Liver (tissue), 9 donors: ENCODE data around the gene DAGLA. TPM values are rescaled to one million over a fixed set of nuclear protein-coding genes. Genes with fewer than 3 reads are reported as not detected.

ENCODE experiments used
- DNase-seq: peaks from one replicate; pipeline ENCODE4 v3.0.0-alpha.2; 2017; ENCODE audit warnings: low spot score
- H3K27ac ChIP-seq, 2 donors: one replicate each; pipeline ENCODE4 v1.7.0; 2013; ENCODE audit warnings: inconsistent platforms in 2 of 2, low read length in 2 of 2, control low read depth in 1 of 2, low read depth in 1 of 2, mild to moderate bottlenecking in 1 of 2
- H3K27me3 ChIP-seq, 4 donors: one replicate each; pipeline versions ENCODE4 v1.6.1 to v1.7.0; 2013; ENCODE audit warnings: low read length in 3 of 4, inconsistent platforms in 1 of 4, mild to moderate bottlenecking in 1 of 4, moderate library complexity in 1 of 4; ENCODE audit not compliant: control insufficient read depth in 4 of 4, insufficient read depth in 4 of 4
- H3K36me3 ChIP-seq, 4 donors: one replicate each; pipeline versions ENCODE4 v1.6.1 to v1.7.0; 2013; ENCODE audit warnings: low read length in 3 of 4, mild to moderate bottlenecking in 3 of 4, low read depth in 1 of 4, moderate library complexity in 1 of 4; ENCODE audit not compliant: control insufficient read depth in 4 of 4, insufficient read depth in 3 of 4
- H3K4me1 ChIP-seq, 4 donors: one replicate each; pipeline versions ENCODE4 v1.6.1 to v1.7.0; 2013; ENCODE audit warnings: low read length in 3 of 4, mild to moderate bottlenecking in 3 of 4, moderate library complexity in 1 of 4; ENCODE audit not compliant: control insufficient read depth in 4 of 4, insufficient read depth in 4 of 4
- H3K4me3 ChIP-seq, 3 donors: one replicate each; pipeline versions ENCODE4 v1.6.1 to v1.7.0; 2013; ENCODE audit warnings: low read length in 3 of 3, control low read depth in 1 of 3, low read depth in 1 of 3, mild to moderate bottlenecking in 1 of 3
- H3K9ac ChIP-seq, 2 donors: one replicate each; pipeline ENCODE4 v1.7.0; 2013; ENCODE audit warnings: low read length in 2 of 2, mild to moderate bottlenecking in 2 of 2, moderate library complexity in 2 of 2, control low read depth in 1 of 2, low read depth in 1 of 2
- H3K9me3 ChIP-seq, 4 donors: one replicate each; pipeline versions ENCODE4 v1.6.1 to v1.7.0; 2013; ENCODE audit warnings: low read length in 3 of 4; ENCODE audit not compliant: control insufficient read depth in 4 of 4
- ATF3 ChIP-seq: IDR thresholded peaks from 2 replicates; pipeline ENCODE4 v1.6.1; 2016; ENCODE audit warnings: antibody characterized with exemption
- EGR1 ChIP-seq, 2 donors: IDR thresholded peaks; 2 replicates each; pipeline ENCODE4 v1.6.1; 2016 to 2018; ENCODE audit warnings: antibody characterized with exemption in 2 of 2, low read depth in 2 of 2
- FOXA1 ChIP-seq: IDR thresholded peaks from 2 replicates; pipeline ENCODE4 v1.6.1; 2016; ENCODE audit warnings: antibody characterized with exemption
- FOXA2 ChIP-seq: IDR thresholded peaks from 2 replicates; pipeline ENCODE4 v1.6.1; 2016; ENCODE audit warnings: antibody characterized with exemption
- GABPA ChIP-seq, 2 donors: IDR thresholded peaks in 1 of 2; conservative IDR thresholded peaks in 1 of 2; 2 replicates each; pipeline ENCODE4 v1.6.1; 2016; ENCODE audit warnings: antibody characterized with exemption in 2 of 2, mild to moderate bottlenecking in 1 of 2, moderate library complexity in 1 of 2
- HNF4A ChIP-seq, 2 donors: conservative IDR thresholded peaks; 2 replicates each; pipeline ENCODE4 v1.6.1; 2016; ENCODE audit warnings: antibody characterized with exemption in 2 of 2, mild to moderate bottlenecking in 2 of 2
- HNF4G ChIP-seq: IDR thresholded peaks from 2 replicates; pipeline ENCODE4 v1.6.1; 2016; ENCODE audit warnings: antibody characterized with exemption
- JUND ChIP-seq, 2 donors: IDR thresholded peaks; 2 replicates each; pipeline ENCODE4 v1.6.1; 2016; ENCODE audit warnings: antibody characterized with exemption in 2 of 2
- MAX ChIP-seq: IDR thresholded peaks from 2 replicates; pipeline ENCODE4 v1.6.1; 2016; ENCODE audit warnings: antibody characterized with exemption
- NR2F2 ChIP-seq: IDR thresholded peaks from 2 replicates; pipeline ENCODE4 v1.6.1; 2016; ENCODE audit warnings: antibody characterized with exemption
- RAD21 ChIP-seq, 2 donors: IDR thresholded peaks; 2 replicates each; pipeline ENCODE4 v1.6.1; 2016; ENCODE audit warnings: antibody characterized with exemption in 2 of 2, mild to moderate bottlenecking in 2 of 2
- REST ChIP-seq: IDR thresholded peaks from 2 replicates; pipeline ENCODE4 v1.6.1; 2016; ENCODE audit warnings: antibody characterized with exemption, mild to moderate bottlenecking
- RXRA ChIP-seq, 2 donors: IDR thresholded peaks; 2 replicates each; pipeline ENCODE4 v1.6.1; 2017 to 2018; ENCODE audit warnings: antibody characterized with exemption in 2 of 2, mild to moderate bottlenecking in 1 of 2
- SP1 ChIP-seq: IDR thresholded peaks from 2 replicates; pipeline ENCODE4 v1.6.1; 2018; ENCODE audit warnings: antibody characterized with exemption, mild to moderate bottlenecking
- YY1 ChIP-seq: IDR thresholded peaks from 2 replicates; pipeline ENCODE4 v1.6.1; 2016; ENCODE audit warnings: antibody characterized with exemption, mild to moderate bottlenecking
- ZBTB33 ChIP-seq: IDR thresholded peaks from 2 replicates; pipeline ENCODE4 v1.6.1; 2016; ENCODE audit warnings: antibody characterized with exemption
- WGBS: extraction: QIAGEN DNeasy Blood & Tissue Kit; methylation state at CpG from one replicate; pipeline ENCODE4 v1.1.7; 2013; 5-methylcytosine and 5-hydroxymethylcytosine counted together
- polyA plus RNA-seq, 2 donors: library from polyadenylated mRNA; stranded (reverse) in 1 of 2; unstranded in 1 of 2; fragments of 200-250 nt in 1 of 2; fragments of >200 nt in 1 of 2; fragmentation: Nextera tagmentation in 1 of 2; extraction: Ambion mirVana in 1 of 2; gene quantifications; one replicate each; pipeline versions ENCODE4 v1.2.1 to v1.2.3, GENCODE V29; 2013 to 2015
- total RNA-seq, 2 donors: library from RNA; depleted of rRNA; stranded (reverse); fragments of >200 nt; gene quantifications; one replicate each; pipeline ENCODE4 v1.2.3, GENCODE V29; 2014
- donor health status: healthy.
- donor health status: healthy.
- donor health status: healthy.
- donor health status: healthy.
- donor health status: healthy.

The DAGLA gene
- total and polyA plus RNA-seq, 4 donors, result 0.13 to 0.84 (median 0.60) TPM

GRCh38 chr11:61713464-61713863 lies 33.3 kb downstream of the DAGLA start:
- no peaks in the 10 kb centered on the region for H3K36me3 ChIP-seq
- no peaks in the 10 kb centered on the region for H3K9me3 ChIP-seq
- DNase-seq, result no peak
- H3K4me1 ChIP-seq, result no peaks in the 10 kb centered on the region
- no peak overlapping the region for H3K9ac ChIP-seq
- 82% methylated on average over 9 of the region's 9 CpGs for WGBS
- H3K27me3 ChIP-seq, result no peaks in the 10 kb centered on the region
- H3K27ac ChIP-seq, result no peak overlapping the region
- no peak overlapping the region for H3K4me3 ChIP-seq
- TF ChIP-seq GABPA (IDR thresholded peaks at IDR 0.05 in 1 of 2, conservative IDR thresholded peaks at IDR 0.05 in 1 of 2) (no peak), RAD21 (IDR thresholded peaks at IDR 0.05) (no peak), MAX (no peak), ATF3 (no peak), HNF4A (conservative IDR thresholded peaks at IDR 0.05) (no peak), FOXA1 (no peak), SP1 (no peak), ZBTB33 (no peak), JUND (IDR thresholded peaks at IDR 0.05) (no peak), NR2F2 (no peak), YY1 (no peak), FOXA2 (no peak), REST (no peak), RXRA (IDR thresholded peaks at IDR 0.05) (no peak), HNF4G (no peak)

GRCh38 chr11:61713906-61714305 lies 33.7 kb downstream of the DAGLA start:
- H3K9ac ChIP-seq, result no peak overlapping the region
- WGBS, result 71% methylated on average over 5 of the region's 5 CpGs

More at GRCh38 chr11:61713906-61714305, 33.7 kb downstream of the DAGLA start:
- Histone ChIP-seq H3K36me3 (no peaks in the 10 kb centered on the region), H3K9me3 (no peaks in the 10 kb centered on the region), H3K27ac (no peak overlapping the region), H3K27me3 (no peaks in the 10 kb centered on the region), H3K4me3 (no peak overlapping the region), H3K4me1 (no peaks in the 10 kb centered on the region)
- DNase-seq, result no peak
- TF ChIP-seq GABPA (IDR thresholded peaks at IDR 0.05 in 1 of 2, conservative IDR thresholded peaks at IDR 0.05 in 1 of 2), result no peak
- TF ChIP-seq EGR1 (IDR thresholded peaks at IDR 0.05; ENCODE audit: low read depth in 2 of 2), result no peak
- TF ChIP-seq YY1, result no peak
